ENCODE data around the gene PLAGL2. TPM values are rescaled to one million over a fixed set of nuclear protein-coding genes. Genes with fewer than 3 reads are reported as not detected.

Gene PLAGL2
- total RNA-seq, 2 experiments from 2014 or later = 15.6 to 16.9 TPM

- Mint-ChIP-seq H3K36me3 (ENCODE audit: low read depth) (peaks cover 85% of the 10 kb centered on the region), H3K9me3 (no peaks in the 10 kb centered on the region), H3K4me3 (no peak overlapping the region), H3K27ac (no peak overlapping the region), H3K4me1 (ENCODE audit: low read depth) (no peaks in the 10 kb centered on the region), H3K27me3 (no peaks in the 10 kb centered on the region)
- no peaks in the 10 kb centered on the region for H3K27me3 ChIP-seq (ENCODE audit: control insufficient read depth in 1 of 2, insufficient read depth in 2 of 2, low read length in 2 of 2)
- ATAC-seq (ENCODE audit: poor library complexity) (no peak), DNase-seq (no peak)
- no peak overlapping the region for H3K4me3 ChIP-seq (ENCODE audit: low read length)
- peaks cover 52% of the 10 kb centered on the region for H3K36me3 ChIP-seq (ENCODE audit: insufficient read depth, low read length)
- no peaks in the 10 kb centered on the region for H3K9me3 ChIP-seq (ENCODE audit: control insufficient read depth in 1 of 2, insufficient read depth in 1 of 2, low read length in 2 of 2)
- ChIA-PET POLR2A (no interaction called here), CTCF (no interaction called here)
- no peaks in the 10 kb centered on the region for H3K4me1 ChIP-seq (ENCODE audit: insufficient read depth, low read length)
- H3K27ac ChIP-seq (ENCODE audit: low read depth in 1 of 2, low read length in 2 of 2) = no peak overlapping the region
- intact Hi-C loops (cut with DNase I, micrococcal nuclease) = no loop called here
- TF ChIP-seq CTCF (IDR thresholded peaks at IDR 0.05) = no peak
Observed at GRCh38 chr20:32224463-32224862, 16.9 kb upstream of the PLAGL2 start.

GRCh38 chr20:32218156-32218900 lies 10.8 kb upstream of the PLAGL2 start:
- peaks cover 5% of the 10 kb centered on the region for H3K4me1 Mint-ChIP-seq (ENCODE audit: low read depth)
- CTCF ChIA-PET = no interaction called here
- H3K4me3 Mint-ChIP-seq = no peak overlapping the region
- DNase-seq (no peak), ATAC-seq (ENCODE audit: poor library complexity) (no peak)
- Histone ChIP-seq H3K27me3 (ENCODE audit: control insufficient read depth in 1 of 2, insufficient read depth in 2 of 2, low read length in 2 of 2) (no peaks in the 10 kb centered on the region), H3K4me3 (ENCODE audit: low read length) (no peak overlapping the region), H3K27ac (ENCODE audit: low read depth in 1 of 2, low read length in 2 of 2) (no peak overlapping the region), H3K9me3 (ENCODE audit: control insufficient read depth in 1 of 2, insufficient read depth in 1 of 2, low read length in 2 of 2) (no peaks in the 10 kb centered on the region), H3K36me3 (ENCODE audit: insufficient read depth, low read length) (peaks cover 75% of the 10 kb centered on the region), H3K4me1 (ENCODE audit: insufficient read depth, low read length) (no peaks in the 10 kb centered on the region)
- H3K9me3 Mint-ChIP-seq = no peaks in the 10 kb centered on the region
- intact Hi-C loops (cut with DNase I, micrococcal nuclease) = no loop called here
- no peak overlapping the region for H3K27ac Mint-ChIP-seq
- H3K27me3 Mint-ChIP-seq = no peaks in the 10 kb centered on the region
- peaks cover 84% of the 10 kb centered on the region for H3K36me3 Mint-ChIP-seq (ENCODE audit: low read depth)
- no peak for TF ChIP-seq CTCF (IDR thresholded peaks at IDR 0.05)
- POLR2A ChIA-PET = interaction anchor here (0.6 kb wide), 1 partner anchor 96 kb away, joined by 3 read pairs; no protein-coding TSS in a partner anchor

- peaks cover 10% of the 10 kb centered on the region for H3K4me1 Mint-ChIP-seq (ENCODE audit: low read depth)
- H3K27ac ChIP-seq (ENCODE audit: low read depth in 1 of 2, low read length in 2 of 2) = no peak overlapping the region
- no peak for TF ChIP-seq CTCF (IDR thresholded peaks at IDR 0.05)
- CTCF ChIA-PET = no interaction called here
- H3K9me3 Mint-ChIP-seq = no peaks in the 10 kb centered on the region
- no peaks in the 10 kb centered on the region for H3K9me3 ChIP-seq (ENCODE audit: control insufficient read depth in 1 of 2, insufficient read depth in 1 of 2, low read length in 2 of 2)
- H3K4me1 ChIP-seq (ENCODE audit: insufficient read depth, low read length) = no peaks in the 10 kb centered on the region
- H3K36me3 ChIP-seq (ENCODE audit: insufficient read depth, low read length) = peaks cover 65% of the 10 kb centered on the region
- ATAC-seq (ENCODE audit: poor library complexity) (no peak), DNase-seq (no peak)
- H3K27me3 ChIP-seq (ENCODE audit: control insufficient read depth in 1 of 2, insufficient read depth in 2 of 2, low read length in 2 of 2) = no peaks in the 10 kb centered on the region
- POLR2A ChIA-PET = interaction anchor here (0.9 kb wide), 1 partner anchor 63 kb away, joined by 4 read pairs; no protein-coding TSS in a partner anchor
- H3K27ac Mint-ChIP-seq = no peak overlapping the region
- H3K4me3 ChIP-seq (ENCODE audit: low read length) = no peak overlapping the region
- peaks cover 77% of the 10 kb centered on the region for H3K36me3 Mint-ChIP-seq (ENCODE audit: low read depth)
- H3K27me3 Mint-ChIP-seq = no peaks in the 10 kb centered on the region
- intact Hi-C loops (cut with DNase I, micrococcal nuclease) = no loop called here
- H3K4me3 Mint-ChIP-seq = no peak overlapping the region
Observed at GRCh38 chr20:32216179-32217142, 8.9 kb upstream of the PLAGL2 start.

Measured in CD4-positive, alpha-beta T cell (primary cell).